WTC11 (cell line): ENCODE data around the gene ACOX2.

Experiments
- GABPB1 ChIP-seq: sonication (generic); formaldehyde crosslinking; IDR thresholded peaks from 2 replicates; pipeline ENCODE4 v1.8.1; 2023; ENCODE audit warnings: mild to moderate bottlenecking, missing genetic modification reagents
- KAT7 ChIP-seq: sonication (generic); formaldehyde crosslinking; IDR thresholded peaks from 2 replicates; pipeline ENCODE4 v1.8.1; 2023; ENCODE audit warnings: missing genetic modification reagents, mild to moderate bottlenecking, borderline replicate concordance
- NR1H2 ChIP-seq: sonication (generic); formaldehyde crosslinking; IDR thresholded peaks from 2 replicates; pipeline ENCODE4 v1.9.0; 2021; ENCODE audit warnings: mild to moderate bottlenecking, moderate library complexity, missing genetic modification reagents
- TCF7 ChIP-seq: sonication (generic); formaldehyde crosslinking; IDR thresholded peaks from 2 replicates; pipeline ENCODE4 v1.8.0; 2022; ENCODE audit warnings: mild to moderate bottlenecking, low read depth, missing genetic modification reagents, moderate library complexity
- TEAD4 ChIP-seq: sonication (generic); formaldehyde crosslinking; IDR thresholded peaks from 2 replicates; pipeline ENCODE4 v1.8.0; 2022; ENCODE audit warnings: mild to moderate bottlenecking, missing genetic modification reagents
- ZNF263 ChIP-seq: sonication (generic); formaldehyde crosslinking; IDR thresholded peaks from 2 replicates; pipeline ENCODE4 v1.8.1; 2022; ENCODE audit warnings: low read depth, mild to moderate bottlenecking, moderate library complexity, missing genetic modification reagents
- TF ChIP-seq, protein P1 (sequence below): sonication (generic); formaldehyde crosslinking; conservative IDR thresholded peaks from 2 replicates; pipeline ENCODE4 v1.8.1; 2023; ENCODE audit warnings: mild to moderate bottlenecking, low read depth, missing genetic modification reagents, moderate library complexity
- TF ChIP-seq, protein P2 (sequence below): fragments of 200-600 bp; IDR thresholded peaks from 2 replicates; pipeline ENCODE4 v1.8.0; 2022; ENCODE audit warnings: antibody characterized with exemption
- TF ChIP-seq, protein P3 (sequence below): sonication (generic); formaldehyde crosslinking; IDR thresholded peaks from 2 replicates; pipeline ENCODE4 v1.8.0; 2023; ENCODE audit warnings: mild to moderate bottlenecking, missing genetic modification reagents
- TF ChIP-seq, protein P4 (sequence below): sonication (generic); formaldehyde crosslinking; IDR thresholded peaks from 2 replicates; pipeline ENCODE4 v1.8.0; 2022; ENCODE audit warnings: mild to moderate bottlenecking, missing genetic modification reagents
- TF ChIP-seq, protein P5 (sequence below): sonication (generic); formaldehyde crosslinking; IDR thresholded peaks from 2 replicates; pipeline ENCODE4 v1.8.0; 2022; ENCODE audit warnings: mild to moderate bottlenecking, missing genetic modification reagents
- TF ChIP-seq, protein P6 (sequence below): sonication (generic); formaldehyde crosslinking; IDR thresholded peaks from 2 replicates; pipeline ENCODE4 v1.8.1; 2023; ENCODE audit warnings: mild to moderate bottlenecking, moderate library complexity, missing genetic modification reagents

DNA sequence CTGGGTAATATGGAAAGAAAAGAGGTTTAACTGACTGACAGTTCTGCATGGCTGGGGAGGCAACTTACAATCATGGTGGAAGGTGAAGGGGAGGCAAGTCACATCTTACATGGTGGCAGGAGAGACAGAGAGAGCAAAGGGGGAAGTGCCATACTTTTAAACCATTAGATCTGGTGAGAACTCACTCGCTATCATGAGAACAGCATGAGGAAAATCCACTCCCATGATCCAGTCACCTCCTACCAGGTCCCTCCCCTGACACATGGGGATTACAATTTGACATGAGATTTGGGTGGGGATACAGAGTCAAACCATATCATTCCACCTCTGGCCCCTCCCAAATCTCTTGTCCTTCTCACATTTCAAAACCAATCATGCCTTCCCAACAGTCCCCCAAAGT lies 16.0 kb upstream of the ACOX2 start:
- TF ChIP-seq, protein P1, sequence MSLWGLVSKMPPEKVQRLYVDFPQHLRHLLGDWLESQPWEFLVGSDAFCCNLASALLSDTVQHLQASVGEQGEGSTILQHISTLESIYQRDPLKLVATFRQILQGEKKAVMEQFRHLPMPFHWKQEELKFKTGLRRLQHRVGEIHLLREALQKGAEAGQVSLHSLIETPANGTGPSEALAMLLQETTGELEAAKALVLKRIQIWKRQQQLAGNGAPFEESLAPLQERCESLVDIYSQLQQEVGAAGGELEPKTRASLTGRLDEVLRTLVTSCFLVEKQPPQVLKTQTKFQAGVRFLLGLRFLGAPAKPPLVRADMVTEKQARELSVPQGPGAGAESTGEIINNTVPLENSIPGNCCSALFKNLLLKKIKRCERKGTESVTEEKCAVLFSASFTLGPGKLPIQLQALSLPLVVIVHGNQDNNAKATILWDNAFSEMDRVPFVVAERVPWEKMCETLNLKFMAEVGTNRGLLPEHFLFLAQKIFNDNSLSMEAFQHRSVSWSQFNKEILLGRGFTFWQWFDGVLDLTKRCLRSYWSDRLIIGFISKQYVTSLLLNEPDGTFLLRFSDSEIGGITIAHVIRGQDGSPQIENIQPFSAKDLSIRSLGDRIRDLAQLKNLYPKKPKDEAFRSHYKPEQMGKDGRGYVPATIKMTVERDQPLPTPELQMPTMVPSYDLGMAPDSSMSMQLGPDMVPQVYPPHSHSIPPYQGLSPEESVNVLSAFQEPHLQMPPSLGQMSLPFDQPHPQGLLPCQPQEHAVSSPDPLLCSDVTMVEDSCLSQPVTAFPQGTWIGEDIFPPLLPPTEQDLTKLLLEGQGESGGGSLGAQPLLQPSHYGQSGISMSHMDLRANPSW (CRISPR knock-in tag) = no peak
- TF ChIP-seq NR1H2 (no peak), TEAD4 (CRISPR knock-in tag) (no peak), KAT7 (CRISPR knock-in tag) (no peak), GABPB1 (CRISPR knock-in tag) (no peak), TCF7 (CRISPR knock-in tag) (no peak), ZNF263 (CRISPR knock-in tag) (no peak)
- TF ChIP-seq, protein P2, sequence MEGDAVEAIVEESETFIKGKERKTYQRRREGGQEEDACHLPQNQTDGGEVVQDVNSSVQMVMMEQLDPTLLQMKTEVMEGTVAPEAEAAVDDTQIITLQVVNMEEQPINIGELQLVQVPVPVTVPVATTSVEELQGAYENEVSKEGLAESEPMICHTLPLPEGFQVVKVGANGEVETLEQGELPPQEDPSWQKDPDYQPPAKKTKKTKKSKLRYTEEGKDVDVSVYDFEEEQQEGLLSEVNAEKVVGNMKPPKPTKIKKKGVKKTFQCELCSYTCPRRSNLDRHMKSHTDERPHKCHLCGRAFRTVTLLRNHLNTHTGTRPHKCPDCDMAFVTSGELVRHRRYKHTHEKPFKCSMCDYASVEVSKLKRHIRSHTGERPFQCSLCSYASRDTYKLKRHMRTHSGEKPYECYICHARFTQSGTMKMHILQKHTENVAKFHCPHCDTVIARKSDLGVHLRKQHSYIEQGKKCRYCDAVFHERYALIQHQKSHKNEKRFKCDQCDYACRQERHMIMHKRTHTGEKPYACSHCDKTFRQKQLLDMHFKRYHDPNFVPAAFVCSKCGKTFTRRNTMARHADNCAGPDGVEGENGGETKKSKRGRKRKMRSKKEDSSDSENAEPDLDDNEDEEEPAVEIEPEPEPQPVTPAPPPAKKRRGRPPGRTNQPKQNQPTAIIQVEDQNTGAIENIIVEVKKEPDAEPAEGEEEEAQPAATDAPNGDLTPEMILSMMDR = no peak
- TF ChIP-seq, protein P3, sequence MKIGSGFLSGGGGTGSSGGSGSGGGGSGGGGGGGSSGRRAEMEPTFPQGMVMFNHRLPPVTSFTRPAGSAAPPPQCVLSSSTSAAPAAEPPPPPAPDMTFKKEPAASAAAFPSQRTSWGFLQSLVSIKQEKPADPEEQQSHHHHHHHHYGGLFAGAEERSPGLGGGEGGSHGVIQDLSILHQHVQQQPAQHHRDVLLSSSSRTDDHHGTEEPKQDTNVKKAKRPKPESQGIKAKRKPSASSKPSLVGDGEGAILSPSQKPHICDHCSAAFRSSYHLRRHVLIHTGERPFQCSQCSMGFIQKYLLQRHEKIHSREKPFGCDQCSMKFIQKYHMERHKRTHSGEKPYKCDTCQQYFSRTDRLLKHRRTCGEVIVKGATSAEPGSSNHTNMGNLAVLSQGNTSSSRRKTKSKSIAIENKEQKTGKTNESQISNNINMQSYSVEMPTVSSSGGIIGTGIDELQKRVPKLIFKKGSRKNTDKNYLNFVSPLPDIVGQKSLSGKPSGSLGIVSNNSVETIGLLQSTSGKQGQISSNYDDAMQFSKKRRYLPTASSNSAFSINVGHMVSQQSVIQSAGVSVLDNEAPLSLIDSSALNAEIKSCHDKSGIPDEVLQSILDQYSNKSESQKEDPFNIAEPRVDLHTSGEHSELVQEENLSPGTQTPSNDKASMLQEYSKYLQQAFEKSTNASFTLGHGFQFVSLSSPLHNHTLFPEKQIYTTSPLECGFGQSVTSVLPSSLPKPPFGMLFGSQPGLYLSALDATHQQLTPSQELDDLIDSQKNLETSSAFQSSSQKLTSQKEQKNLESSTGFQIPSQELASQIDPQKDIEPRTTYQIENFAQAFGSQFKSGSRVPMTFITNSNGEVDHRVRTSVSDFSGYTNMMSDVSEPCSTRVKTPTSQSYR (CRISPR knock-in tag) = no peak
- TF ChIP-seq, protein P4, sequence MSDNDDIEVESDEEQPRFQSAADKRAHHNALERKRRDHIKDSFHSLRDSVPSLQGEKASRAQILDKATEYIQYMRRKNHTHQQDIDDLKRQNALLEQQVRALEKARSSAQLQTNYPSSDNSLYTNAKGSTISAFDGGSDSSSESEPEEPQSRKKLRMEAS (CRISPR knock-in tag) = no peak
- TF ChIP-seq, protein P5, sequence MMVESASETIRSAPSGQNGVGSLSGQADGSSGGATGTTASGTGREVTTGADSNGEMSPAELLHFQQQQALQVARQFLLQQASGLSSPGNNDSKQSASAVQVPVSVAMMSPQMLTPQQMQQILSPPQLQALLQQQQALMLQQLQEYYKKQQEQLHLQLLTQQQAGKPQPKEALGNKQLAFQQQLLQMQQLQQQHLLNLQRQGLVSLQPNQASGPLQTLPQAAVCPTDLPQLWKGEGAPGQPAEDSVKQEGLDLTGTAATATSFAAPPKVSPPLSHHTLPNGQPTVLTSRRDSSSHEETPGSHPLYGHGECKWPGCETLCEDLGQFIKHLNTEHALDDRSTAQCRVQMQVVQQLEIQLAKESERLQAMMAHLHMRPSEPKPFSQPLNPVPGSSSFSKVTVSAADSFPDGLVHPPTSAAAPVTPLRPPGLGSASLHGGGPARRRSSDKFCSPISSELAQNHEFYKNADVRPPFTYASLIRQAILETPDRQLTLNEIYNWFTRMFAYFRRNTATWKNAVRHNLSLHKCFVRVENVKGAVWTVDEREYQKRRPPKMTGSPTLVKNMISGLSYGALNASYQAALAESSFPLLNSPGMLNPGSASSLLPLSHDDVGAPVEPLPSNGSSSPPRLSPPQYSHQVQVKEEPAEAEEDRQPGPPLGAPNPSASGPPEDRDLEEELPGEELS (CRISPR knock-in tag) = no peak
- TF ChIP-seq, protein P6, sequence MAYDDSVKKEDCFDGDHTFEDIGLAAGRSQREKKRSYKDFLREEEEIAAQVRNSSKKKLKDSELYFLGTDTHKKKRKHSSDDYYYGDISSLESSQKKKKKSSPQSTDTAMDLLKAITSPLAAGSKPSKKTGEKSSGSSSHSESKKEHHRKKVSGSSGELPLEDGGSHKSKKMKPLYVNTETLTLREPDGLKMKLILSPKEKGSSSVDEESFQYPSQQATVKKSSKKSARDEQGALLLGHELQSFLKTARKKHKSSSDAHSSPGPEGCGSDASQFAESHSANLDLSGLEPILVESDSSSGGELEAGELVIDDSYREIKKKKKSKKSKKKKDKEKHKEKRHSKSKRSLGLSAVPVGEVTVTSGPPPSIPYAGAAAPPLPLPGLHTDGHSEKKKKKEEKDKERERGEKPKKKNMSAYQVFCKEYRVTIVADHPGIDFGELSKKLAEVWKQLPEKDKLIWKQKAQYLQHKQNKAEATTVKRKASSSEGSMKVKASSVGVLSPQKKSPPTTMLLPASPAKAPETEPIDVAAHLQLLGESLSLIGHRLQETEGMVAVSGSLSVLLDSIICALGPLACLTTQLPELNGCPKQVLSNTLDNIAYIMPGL = no peak
